MM.1S (cell line): Measurements from ENCODE around the gene NDUFAF3.

ENCODE experiments used
- EZH2 ChIP-seq: fragments of 300-600 bp; sonication (generic); optimal IDR thresholded peaks from 2 replicates; pipeline ENCODE3; 2017; ENCODE audit warnings: low read depth, mild to moderate bottlenecking, antibody characterized with exemption, low read length, mixed read lengths
- TF ChIP-seq, protein P1 (sequence below): fragments of 300-600 bp; sonication (generic); IDR thresholded peaks from 2 replicates; pipeline ENCODE4 v1.5.1; 2016; ENCODE audit warnings: antibody characterized with exemption, low read length, mixed read lengths

DNA sequence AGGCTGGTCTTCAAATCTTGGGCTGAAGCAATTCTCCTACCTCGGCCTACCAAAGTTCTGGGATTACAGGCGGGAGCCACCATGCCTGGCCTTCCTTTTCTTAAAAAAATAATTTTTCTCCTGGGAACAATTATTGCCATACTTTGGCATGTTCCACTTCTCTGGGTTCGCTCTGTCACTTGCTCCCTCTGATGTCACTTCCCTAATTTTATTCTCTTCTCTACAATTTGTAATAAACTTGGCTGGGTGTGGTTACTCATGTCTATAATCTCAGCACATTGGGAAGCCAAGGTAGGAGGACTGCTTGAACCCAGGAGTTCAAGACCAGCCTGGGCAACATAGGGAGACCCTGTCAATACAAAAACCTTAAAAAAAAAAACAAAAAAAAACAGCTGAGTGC is 13.4 kb downstream of the NDUFAF3 start:
- TF ChIP-seq, protein P1, sequence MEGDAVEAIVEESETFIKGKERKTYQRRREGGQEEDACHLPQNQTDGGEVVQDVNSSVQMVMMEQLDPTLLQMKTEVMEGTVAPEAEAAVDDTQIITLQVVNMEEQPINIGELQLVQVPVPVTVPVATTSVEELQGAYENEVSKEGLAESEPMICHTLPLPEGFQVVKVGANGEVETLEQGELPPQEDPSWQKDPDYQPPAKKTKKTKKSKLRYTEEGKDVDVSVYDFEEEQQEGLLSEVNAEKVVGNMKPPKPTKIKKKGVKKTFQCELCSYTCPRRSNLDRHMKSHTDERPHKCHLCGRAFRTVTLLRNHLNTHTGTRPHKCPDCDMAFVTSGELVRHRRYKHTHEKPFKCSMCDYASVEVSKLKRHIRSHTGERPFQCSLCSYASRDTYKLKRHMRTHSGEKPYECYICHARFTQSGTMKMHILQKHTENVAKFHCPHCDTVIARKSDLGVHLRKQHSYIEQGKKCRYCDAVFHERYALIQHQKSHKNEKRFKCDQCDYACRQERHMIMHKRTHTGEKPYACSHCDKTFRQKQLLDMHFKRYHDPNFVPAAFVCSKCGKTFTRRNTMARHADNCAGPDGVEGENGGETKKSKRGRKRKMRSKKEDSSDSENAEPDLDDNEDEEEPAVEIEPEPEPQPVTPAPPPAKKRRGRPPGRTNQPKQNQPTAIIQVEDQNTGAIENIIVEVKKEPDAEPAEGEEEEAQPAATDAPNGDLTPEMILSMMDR: no peak
- TF ChIP-seq EZH2: no peak
